HG03139 (cell line): Measurements from ENCODE around the gene ARHGAP40.
"Not testable (repeated sequence)": the region's sequence is repeated elsewhere in the genome, so short reads cannot be mapped to it uniquely, and the experiment has no call there.

Source experiments
- ATAC-seq: cut with Tn5 transposase; IDR thresholded peaks from one replicate; pipeline ENCODE4 v1.9.1; 2021; ENCODE audit not compliant: unreplicated experiment

The ARHGAP40 gene

GRCh38 chr20:38586181-38586525 lies 15.5 kb upstream of the ARHGAP40 start:
- ATAC-seq = no peak

- ATAC-seq = no peak
Measured at GRCh38 chr20:38588303-38588702, 13.3 kb upstream of the ARHGAP40 start.

GRCh38 chr20:38589351-38589750 lies 12.3 kb upstream of the ARHGAP40 start:
- no peak for ATAC-seq

- no peak for ATAC-seq
Measured at GRCh38 chr20:38589967-38590675, 11.5 kb upstream of the ARHGAP40 start.

- no peak for ATAC-seq
Measured at GRCh38 chr20:38590676-38591473, 10.7 kb upstream of the ARHGAP40 start.

- ATAC-seq = no peak
Measured at GRCh38 chr20:38591474-38592410, 9.9 kb upstream of the ARHGAP40 start.

GRCh38 chr20:38592411-38592790 lies 9.2 kb upstream of the ARHGAP40 start:
- ATAC-seq = not testable (repeated sequence)

- not testable (repeated sequence) for ATAC-seq
Measured at GRCh38 chr20:38594281-38594680, 7.3 kb upstream of the ARHGAP40 start.

GRCh38 chr20:38595886-38596285 lies 5.7 kb upstream of the ARHGAP40 start:
- ATAC-seq = not testable (repeated sequence)

- ATAC-seq = no peak
Measured at GRCh38 chr20:38599410-38599882, 2.2 kb upstream of the ARHGAP40 start.

GRCh38 chr20:38600057-38600456 lies 1.6 kb upstream of the ARHGAP40 start:
- no peak for ATAC-seq

- ATAC-seq = no peak
Measured at GRCh38 chr20:38602185-38602581, 574 bp downstream of the ARHGAP40 start.

- ATAC-seq = no peak
Measured at GRCh38 chr20:38603286-38603685, 1.7 kb downstream of the ARHGAP40 start.

GRCh38 chr20:38604873-38605303 lies 3.3 kb downstream of the ARHGAP40 start:
- no peak for ATAC-seq

- ATAC-seq = no peak
Measured at GRCh38 chr20:38607351-38607750, 5.7 kb downstream of the ARHGAP40 start.

GRCh38 chr20:38608188-38608587 lies 6.6 kb downstream of the ARHGAP40 start:
- ATAC-seq = no peak

- no peak for ATAC-seq
Measured at GRCh38 chr20:38609815-38610214, 8.2 kb downstream of the ARHGAP40 start.

- no peak for ATAC-seq
Measured at GRCh38 chr20:38610521-38610920, 8.9 kb downstream of the ARHGAP40 start.

- no peak for ATAC-seq
Measured at GRCh38 chr20:38612751-38613515, 11.3 kb downstream of the ARHGAP40 start.

- no peak for ATAC-seq
Measured at GRCh38 chr20:38615283-38615682, 13.7 kb downstream of the ARHGAP40 start.
